PFSK-1 (cell line): ENCODE measurements around the gene THRB.

Experiments
- POLR2AphosphoS5 ChIP-seq: IDR thresholded peaks from 2 replicates; pipeline ENCODE4 v1.6.1; 2012; ENCODE audit warnings: low read depth, mild to moderate bottlenecking, control low read depth, low read length, moderate library complexity
- REST ChIP-seq, 2 experiments: IDR thresholded peaks; 2 replicates each; pipeline versions ENCODE4 v1.6.1 to v1.8.0; 2011 to 2012; ENCODE audit warnings: low read depth in 2 of 2, low read length in 2 of 2, control low read depth in 1 of 2, inconsistent platforms in 1 of 2, mild to moderate bottlenecking in 1 of 2, moderate library complexity in 1 of 2; ENCODE audit not compliant: insufficient read depth in 1 of 2
- TAF1 ChIP-seq: IDR thresholded peaks from 2 replicates; pipeline ENCODE4 v1.6.1; 2012; ENCODE audit warnings: low read length, control low read depth, borderline replicate concordance; ENCODE audit not compliant: insufficient read depth

GRCh38 chr3:24388159-24388558, 106.5 kb downstream of the THRB start:
- TF ChIP-seq POLR2AphosphoS5 (no peak), TAF1 (no peak), REST (IDR thresholded peaks at IDR 0.05; ENCODE audit: insufficient read depth in 1 of 2, low read depth in 2 of 2, low read length in 2 of 2) (no peak)
